NCI-H345 (cell line): Measurements from ENCODE around the gene ARSB.
A peak's percentile ranks its signal among the peaks of the same experiment; 100 is the strongest.
"Not testable (repeated sequence)": the region's sequence is repeated elsewhere in the genome, so short reads cannot be mapped to it uniquely, and the experiment has no call there.

Experiments
- DNase-seq: peaks from one replicate; lab custom pipeline; 2025; lab: John Stamatoyannopoulos, UW

ARSB gene

GRCh38 chr5:78903353-78903752, 81.8 kb downstream of the ARSB start:
- DNase-seq, result no peak

- DNase-seq, result peak; percentile 32
Measured at GRCh38 chr5:78899922-78900362, 85.2 kb downstream of the ARSB start.

- DNase-seq, result no peak
Measured at GRCh38 chr5:78896132-78896531, 89.0 kb downstream of the ARSB start.

GRCh38 chr5:78895616-78896015, 89.5 kb downstream of the ARSB start:
- DNase-seq, result no peak

- DNase-seq, result no peak
Measured at GRCh38 chr5:78893940-78894677, 91.0 kb downstream of the ARSB start.

- no peak for DNase-seq
Measured at GRCh38 chr5:78890667-78891379, 94.3 kb downstream of the ARSB start.

- no peak for DNase-seq
Measured at GRCh38 chr5:78889369-78890140, 95.6 kb downstream of the ARSB start.

- no peak for DNase-seq
Measured at GRCh38 chr5:78888580-78889368, 96.3 kb downstream of the ARSB start.

GRCh38 chr5:78887384-78888118, 97.6 kb downstream of the ARSB start:
- no peak for DNase-seq

GRCh38 chr5:78886341-78887230, 98.5 kb downstream of the ARSB start:
- DNase-seq, result no peak

- DNase-seq, result no peak
Measured at GRCh38 chr5:78881884-78882283, 103.2 kb downstream of the ARSB start.

GRCh38 chr5:78879516-78879915, 105.6 kb downstream of the ARSB start:
- DNase-seq, result no peak

- DNase-seq, result not testable (repeated sequence)
Measured at GRCh38 chr5:78866076-78866475, 119.0 kb downstream of the ARSB start.

- DNase-seq, result no peak
Measured at GRCh38 chr5:78858364-78858763, 126.7 kb downstream of the ARSB start.

GRCh38 chr5:78855026-78855425, 130.1 kb downstream of the ARSB start:
- no peak for DNase-seq

GRCh38 chr5:78851891-78852290, 133.2 kb downstream of the ARSB start:
- not testable (repeated sequence) for DNase-seq

- no peak for DNase-seq
Measured at GRCh38 chr5:78845470-78845869, 139.6 kb downstream of the ARSB start.

GRCh38 chr5:78843436-78843835, 141.7 kb downstream of the ARSB start:
- DNase-seq, result no peak

- no peak for DNase-seq
Measured at GRCh38 chr5:78841767-78842166, 143.3 kb downstream of the ARSB start.

- DNase-seq, result no peak
Measured at GRCh38 chr5:78838753-78839152, 146.4 kb downstream of the ARSB start.
